Trophoblast cell (in vitro differentiated cells and primary cell): ENCODE measurements around the gene KIF21A.

Source experiments
- DNase-seq, 2 donors: peaks; one replicate each; pipeline ENCODE4 v3.0.0-alpha.2; 2016
- H2AFZ ChIP-seq: 2 replicates; pipeline ENCODE4 v1.6.1; 2013; ENCODE audit warnings: low read length, moderate library complexity, mild to moderate bottlenecking; ENCODE audit not compliant: insufficient read depth, poor library complexity
- H2AK5ac ChIP-seq: 2 replicates; pipeline ENCODE4 v1.6.1; 2013; ENCODE audit warnings: mild to moderate bottlenecking, low read length
- H2BK120ac ChIP-seq: 2 replicates; pipeline ENCODE4 v1.6.1; 2013; ENCODE audit warnings: low read length, mild to moderate bottlenecking, moderate library complexity; ENCODE audit not compliant: insufficient read depth, poor library complexity
- H2BK12ac ChIP-seq: 2 replicates; pipeline ENCODE4 v1.6.1; 2013; ENCODE audit warnings: mild to moderate bottlenecking, low read length, moderate library complexity
- H2BK5ac ChIP-seq: 2 replicates; pipeline ENCODE4 v1.6.1; 2013; ENCODE audit warnings: low read length, low read depth, moderate library complexity, mild to moderate bottlenecking; ENCODE audit not compliant: poor library complexity
- H3K14ac ChIP-seq: 2 replicates; pipeline ENCODE4 v1.6.1; 2013; ENCODE audit warnings: mild to moderate bottlenecking, low read length
- H3K18ac ChIP-seq: 2 replicates; pipeline ENCODE4 v1.6.1; 2013; ENCODE audit warnings: mild to moderate bottlenecking, low read length
- H3K23ac ChIP-seq: 2 replicates; pipeline ENCODE4 v1.6.1; 2013; ENCODE audit warnings: low read length
- H3K27ac ChIP-seq: 2 replicates; pipeline ENCODE4 v1.5.1; 2013; ENCODE audit warnings: low read depth, mild to moderate bottlenecking, inconsistent platforms, low read length, moderate library complexity
- H3K27me3 ChIP-seq: 2 replicates; pipeline ENCODE4 v1.6.1; 2013; ENCODE audit warnings: inconsistent platforms, mild to moderate bottlenecking, low read length, moderate library complexity; ENCODE audit not compliant: insufficient read depth
- H3K36me3 ChIP-seq, 2 experiments: 1 replicate in 1 of 2; 2 replicates in 1 of 2; pipeline ENCODE4 v1.6.1; 2013; ENCODE audit warnings: low read length in 2 of 2, mild to moderate bottlenecking in 2 of 2, moderate library complexity in 1 of 2; ENCODE audit not compliant: insufficient read depth in 2 of 2, control insufficient read depth in 1 of 2
- H3K4ac ChIP-seq: 2 replicates; pipeline ENCODE4 v1.6.1; 2013; ENCODE audit warnings: low read depth, mild to moderate bottlenecking, low read length, moderate library complexity
- H3K4me1 ChIP-seq, 2 experiments: 1 replicate in 1 of 2; 2 replicates in 1 of 2; pipeline ENCODE4 v1.6.1; 2013; ENCODE audit warnings: low read length in 2 of 2, mild to moderate bottlenecking in 2 of 2, moderate library complexity in 1 of 2; ENCODE audit not compliant: insufficient read depth in 2 of 2, control insufficient read depth in 1 of 2
- H3K4me2 ChIP-seq: 2 replicates; pipeline ENCODE4 v1.6.1; 2013; ENCODE audit warnings: inconsistent platforms, mild to moderate bottlenecking, low read length, moderate library complexity
- H3K4me3 ChIP-seq: 2 replicates; pipeline ENCODE4 v1.5.1; 2013; ENCODE audit warnings: mild to moderate bottlenecking, low read depth, low read length, inconsistent platforms
- H3K79me1 ChIP-seq: one replicate; pipeline ENCODE4 v1.6.1; 2013; ENCODE audit warnings: low read length
- H3K79me2 ChIP-seq: 2 replicates; pipeline ENCODE4 v1.6.1; 2013; ENCODE audit warnings: low read length, mild to moderate bottlenecking; ENCODE audit not compliant: control insufficient read depth, insufficient read depth, poor library complexity
- H3K9ac ChIP-seq: 2 replicates; pipeline ENCODE4 v1.6.1; 2013; ENCODE audit warnings: mild to moderate bottlenecking, low read length
- H3K9me3 ChIP-seq: 2 replicates; pipeline ENCODE4 v1.6.1; 2013; ENCODE audit warnings: low read depth, mild to moderate bottlenecking, control low read depth, inconsistent platforms, low read length; ENCODE audit not compliant: insufficient read depth
- H4K12ac ChIP-seq: 2 replicates; pipeline ENCODE4 v1.6.1; 2013; ENCODE audit warnings: low read depth, mild to moderate bottlenecking, low read length, moderate library complexity
- H4K8ac ChIP-seq: 2 replicates; pipeline ENCODE4 v1.6.1; 2013; ENCODE audit warnings: low read depth, mild to moderate bottlenecking, low read length, moderate library complexity
- H4K91ac ChIP-seq: one replicate; pipeline ENCODE4 v1.6.1; 2013; ENCODE audit warnings: low read depth, mild to moderate bottlenecking, low read length, moderate library complexity
- WGBS: extraction: QIAGEN DNeasy Blood & Tissue Kit; methylation state at CpG from one replicate; pipeline ENCODE4 v1.1.7; 2013; ENCODE audit warnings: missing lambda C conversion rate; ENCODE audit not compliant: insufficient read length, insufficient coverage; ENCODE audit errors: extremely low coverage; 5-methylcytosine and 5-hydroxymethylcytosine counted together

Gene KIF21A

GRCh38 chr12:39451977-39452376, 9.1 kb upstream of the KIF21A start:
- H3K23ac ChIP-seq = no peak overlapping the region
- H3K9me3 ChIP-seq = no peaks in the 10 kb centered on the region
- H3K27ac ChIP-seq = no peak overlapping the region
- no peak overlapping the region for H3K4me3 ChIP-seq
- H3K79me1 ChIP-seq = no peaks in the 10 kb centered on the region
- H3K4me1 ChIP-seq = no peaks in the 10 kb centered on the region
- no peak overlapping the region for H2BK120ac ChIP-seq
- H4K8ac ChIP-seq = no peak overlapping the region
- H2BK12ac ChIP-seq = no peak overlapping the region
- no peak overlapping the region for H4K91ac ChIP-seq
- no peaks in the 10 kb centered on the region for H3K79me2 ChIP-seq
- no peak overlapping the region for H4K12ac ChIP-seq
- no peaks in the 10 kb centered on the region for H3K27me3 ChIP-seq
- no peaks in the 10 kb centered on the region for H3K36me3 ChIP-seq
- WGBS = no CpG with 5 or more reads among the region's 1 CpG
- H3K9ac ChIP-seq = no peak overlapping the region
- H3K18ac ChIP-seq = no peak overlapping the region
- no peak overlapping the region for H2BK5ac ChIP-seq
- no peak overlapping the region for H3K4me2 ChIP-seq
- no peak for DNase-seq
- H2AK5ac ChIP-seq = no peak overlapping the region
- no peak overlapping the region for H3K4ac ChIP-seq
- H2AFZ ChIP-seq = no peak overlapping the region
- H3K14ac ChIP-seq = no peak overlapping the region

GRCh38 chr12:39448038-39448437, 5.1 kb upstream of the KIF21A start:
- Histone ChIP-seq H3K79me2 (no peaks in the 10 kb centered on the region), H3K27me3 (no peaks in the 10 kb centered on the region), H3K9me3 (no peaks in the 10 kb centered on the region), H3K4me3 (no peak overlapping the region), H3K4me1 (peaks cover 0 to 2% of the 10 kb centered on the region in 2 experiments), H2AFZ (no peak overlapping the region), H3K27ac (no peak overlapping the region), H3K9ac (no peak overlapping the region), H4K91ac (no peak overlapping the region), H3K36me3 (no peaks in the 10 kb centered on the region), H4K12ac (no peak overlapping the region), H3K14ac (no peak overlapping the region), H3K23ac (no peak overlapping the region), H3K4me2 (no peak overlapping the region), H2BK120ac (no peak overlapping the region), H2AK5ac (no peak overlapping the region), H3K79me1 (peaks cover 3% of the 10 kb centered on the region), H3K4ac (no peak overlapping the region), H2BK12ac (no peak overlapping the region), H4K8ac (no peak overlapping the region), H2BK5ac (no peak overlapping the region), H3K18ac (no peak overlapping the region)
- no peak for DNase-seq

- no peaks in the 10 kb centered on the region for H3K9me3 ChIP-seq
- H2AK5ac ChIP-seq = no peak overlapping the region
- DNase-seq = no peak
- H2BK12ac ChIP-seq = no peak overlapping the region
- H3K9ac ChIP-seq = no peak overlapping the region
- no peak overlapping the region for H3K4me3 ChIP-seq
- no peak overlapping the region for H2BK5ac ChIP-seq
- H2AFZ ChIP-seq = no peak overlapping the region
- no peak overlapping the region for H3K18ac ChIP-seq
- H3K4me2 ChIP-seq = peak overlapping the region; percentile 96
- H4K8ac ChIP-seq = no peak overlapping the region
- peaks cover 6% of the 10 kb centered on the region for H3K79me2 ChIP-seq
- no peak overlapping the region for H4K91ac ChIP-seq
- no peak overlapping the region for H3K14ac ChIP-seq
- no peak overlapping the region for H3K27ac ChIP-seq
- no peaks in the 10 kb centered on the region for H3K36me3 ChIP-seq
- H3K23ac ChIP-seq = no peak overlapping the region
- peaks cover 0 to 2% of the 10 kb centered on the region in 2 experiments for H3K4me1 ChIP-seq
- H4K12ac ChIP-seq = no peak overlapping the region
- H3K79me1 ChIP-seq = peaks cover 11% of the 10 kb centered on the region
- no peaks in the 10 kb centered on the region for H3K27me3 ChIP-seq
- no peak overlapping the region for H3K4ac ChIP-seq
- no peak overlapping the region for H2BK120ac ChIP-seq
These were observed 949 bp upstream of the KIF21A start for GRCh38 chr12:39443929-39444209.

- Histone ChIP-seq H3K18ac (peak overlapping the region; percentile 88), H3K4ac (peak overlapping the region; percentile 19), H3K36me3 (no peaks in the 10 kb centered on the region), H3K23ac (no peak overlapping the region), H3K14ac (peak overlapping the region; percentile 89), H2AK5ac (no peak overlapping the region), H2BK12ac (peak overlapping the region; percentile 59), H3K9ac (peak overlapping the region; percentile 82), H3K4me3 (peak overlapping the region; percentile 97), H3K27ac (peak overlapping the region; percentile 83), H3K4me1 (peaks cover 0 to 2% of the 10 kb centered on the region in 2 experiments), H2BK120ac (peak overlapping the region; percentile 82), H3K9me3 (no peaks in the 10 kb centered on the region), H2AFZ (peak overlapping the region; percentile 57), H4K91ac (peak overlapping the region; percentile 84), H4K8ac (peak overlapping the region; percentile 86), H3K27me3 (no peaks in the 10 kb centered on the region), H4K12ac (peak overlapping the region; percentile 63), H3K79me1 (peaks cover 11% of the 10 kb centered on the region), H3K4me2 (peak overlapping the region; percentile 96), H3K79me2 (peaks cover 6% of the 10 kb centered on the region), H2BK5ac (peak overlapping the region; percentile 78)
- no peak for DNase-seq
- WGBS = no CpG with 5 or more reads among the region's 34 CpGs
These were observed 164 bp downstream of the KIF21A start for GRCh38 chr12:39442831-39443080.
